ENCODE results near the gene PLPP4.

- TF ChIP-seq REST (IDR thresholded peaks at IDR 0.05; ENCODE audit: insufficient read depth in 1 of 2, low read depth in 2 of 2, low read length in 2 of 2), result no peak
- TF ChIP-seq POLR2AphosphoS5 (IDR thresholded peaks at IDR 0.05; ENCODE audit: low read depth, low read length), result no peak
- TF ChIP-seq TAF1 (IDR thresholded peaks at IDR 0.05; ENCODE audit: borderline replicate concordance, insufficient read depth, low read length), result no peak
Measured at GRCh38 chr10:120456143-120456625, 843 bp upstream of the PLPP4 start.

Data from PFSK-1 (cell line).